ENCODE results near the gene AVL9. TPM values are rescaled to one million over a fixed set of nuclear protein-coding genes. Genes with fewer than 3 reads are reported as not detected.

The AVL9 gene
- total RNA-seq, 2 donors from 2014 or later = 21.9 to 27.8 TPM

DNA sequence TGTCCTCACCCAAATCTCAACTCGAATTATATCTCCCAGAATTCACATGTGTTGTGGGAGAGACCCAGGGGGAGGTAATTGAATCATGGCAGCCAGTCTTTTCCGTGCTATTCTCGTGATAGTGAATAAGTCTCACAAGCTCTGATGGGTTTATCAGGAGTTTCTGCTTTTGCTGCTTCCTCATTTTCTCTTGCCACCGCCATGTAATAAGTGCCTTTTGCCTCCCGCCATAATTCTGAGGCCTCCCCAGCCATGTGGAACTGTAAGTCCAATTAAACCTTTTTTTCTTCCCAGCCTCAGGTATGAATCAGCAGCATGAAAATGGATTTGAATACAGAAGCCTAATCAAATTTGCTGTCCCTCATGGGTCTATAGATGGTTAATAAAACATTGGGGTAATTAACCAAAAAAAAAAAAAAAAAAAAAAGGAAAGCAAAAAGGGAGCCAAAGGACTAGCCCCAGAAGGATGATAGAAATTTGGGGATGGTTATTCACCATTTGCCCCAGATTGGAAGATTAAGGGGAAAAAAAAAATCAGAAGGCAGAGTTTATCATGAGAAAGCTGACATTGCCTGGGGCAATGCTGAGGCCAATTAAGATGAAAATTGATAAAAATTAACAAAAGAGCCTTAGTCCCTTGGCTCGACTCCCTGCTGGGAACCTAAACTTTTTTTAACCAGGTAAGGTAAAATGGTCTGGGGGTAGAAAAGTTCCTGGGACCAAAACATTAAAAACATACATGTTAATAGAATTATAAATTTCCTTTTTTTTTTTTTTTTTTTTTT is 27.6 kb downstream of the AVL9 start:
- Histone ChIP-seq H3K4me1 (replicated peaks) (no peaks in the 10 kb centered on the region), H3K9me3 (no peaks in the 10 kb centered on the region), H3K27ac (no peak overlapping the region), H3K4me3 (no peak overlapping the region), H3K27me3 (replicated peaks; ENCODE audit: insufficient read depth) (no peaks in the 10 kb centered on the region), H3K36me3 (no peaks in the 10 kb centered on the region)
- TF ChIP-seq CTCF (IDR thresholded peaks at IDR 0.05) = no peak
- TF ChIP-seq POLR2A (IDR thresholded peaks at IDR 0.05) = no peak
- TF ChIP-seq POLR2AphosphoS5 (IDR thresholded peaks at IDR 0.05) = no peak
- 91% methylated on average over 6 of the region's 6 CpGs for WGBS
- intact Hi-C loops (cut with DNase I) = no loop called here
- DNase-seq (ENCODE audit: low spot score) = no peak

DNA sequence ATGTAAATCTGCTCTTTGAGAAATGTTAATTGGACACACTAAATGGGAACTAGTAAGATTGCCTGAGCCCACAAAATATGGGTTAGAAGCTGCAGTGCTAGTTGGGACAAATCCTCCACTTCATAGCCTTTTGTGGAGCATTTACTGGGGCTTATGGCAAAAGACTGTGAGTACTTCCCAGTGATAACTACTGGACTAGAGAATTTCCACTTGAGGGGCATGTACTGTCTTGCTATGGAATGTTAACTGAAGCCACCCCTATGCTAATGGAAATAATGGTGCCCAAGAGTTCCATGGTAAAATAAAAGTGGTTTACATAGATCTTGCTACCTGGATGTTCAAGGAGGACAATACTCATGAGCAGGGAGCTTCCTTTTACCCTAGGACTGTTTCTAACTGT is 29.3 kb downstream of the AVL9 start:
- no peak overlapping the region for H3K27ac ChIP-seq
- no peaks in the 10 kb centered on the region for H3K4me1 ChIP-seq (replicated peaks)
- TF ChIP-seq POLR2AphosphoS5 (IDR thresholded peaks at IDR 0.05) (no peak), CTCF (IDR thresholded peaks at IDR 0.05) (no peak), POLR2A (IDR thresholded peaks at IDR 0.05) (no peak)
- no peaks in the 10 kb centered on the region for H3K36me3 ChIP-seq
- no peaks in the 10 kb centered on the region for H3K9me3 ChIP-seq
- H3K27me3 ChIP-seq (replicated peaks; ENCODE audit: insufficient read depth) = no peaks in the 10 kb centered on the region
- intact Hi-C loops (cut with DNase I) = no loop called here
- H3K4me3 ChIP-seq = no peak overlapping the region
- no peak for DNase-seq (ENCODE audit: low spot score)

- DNase-seq (ENCODE audit: low spot score) = no peak
- Histone ChIP-seq H3K27me3 (replicated peaks; ENCODE audit: insufficient read depth) (no peaks in the 10 kb centered on the region), H3K27ac (no peak overlapping the region), H3K9me3 (no peaks in the 10 kb centered on the region), H3K4me1 (replicated peaks) (no peaks in the 10 kb centered on the region), H3K4me3 (no peak overlapping the region), H3K36me3 (no peaks in the 10 kb centered on the region)
- TF ChIP-seq POLR2A (IDR thresholded peaks at IDR 0.05) (no peak), POLR2AphosphoS5 (IDR thresholded peaks at IDR 0.05) (no peak), CTCF (IDR thresholded peaks at IDR 0.05) (no peak)
- intact Hi-C loops (cut with DNase I) = no loop called here
- WGBS = 88% methylated on average over 4 of the region's 4 CpGs
Measured at GRCh38 chr7:32525839-32526238, 30.6 kb downstream of the AVL9 start.

GRCh38 chr7:32531402-32531801 is 36.1 kb downstream of the AVL9 start:
- no peaks in the 10 kb centered on the region for H3K4me1 ChIP-seq (replicated peaks)
- no peak for TF ChIP-seq POLR2AphosphoS5 (IDR thresholded peaks at IDR 0.05)
- no peak for TF ChIP-seq CTCF (IDR thresholded peaks at IDR 0.05)
- TF ChIP-seq POLR2A (IDR thresholded peaks at IDR 0.05) = no peak
- no peaks in the 10 kb centered on the region for H3K36me3 ChIP-seq
- no peaks in the 10 kb centered on the region for H3K9me3 ChIP-seq
- no peak overlapping the region for H3K4me3 ChIP-seq
- WGBS = 92% methylated on average over 13 of the region's 13 CpGs
- no peak overlapping the region for H3K27ac ChIP-seq
- H3K27me3 ChIP-seq (replicated peaks; ENCODE audit: insufficient read depth) = no peaks in the 10 kb centered on the region
- intact Hi-C loops (cut with DNase I) = no loop called here
- no peak for DNase-seq (ENCODE audit: low spot score)

DNA sequence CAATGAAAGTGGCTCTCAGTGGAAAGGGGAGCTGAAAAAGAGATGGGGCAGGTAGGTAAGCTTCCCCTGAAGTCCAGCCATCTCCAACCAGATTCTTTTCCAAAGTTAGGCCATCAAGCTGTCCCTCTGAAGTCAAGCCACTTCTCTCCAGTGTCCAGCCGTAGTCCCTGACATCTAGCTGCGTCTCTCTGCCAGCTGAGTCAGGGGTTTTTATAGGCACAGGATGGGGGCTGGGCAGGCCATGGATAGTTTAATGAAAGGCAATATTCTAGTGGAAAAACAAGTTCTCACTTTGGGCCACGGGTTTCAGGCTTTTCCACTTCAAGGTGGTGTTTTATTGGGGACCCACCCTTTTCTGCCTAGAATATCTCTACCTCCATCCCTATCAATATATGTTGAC is 36.8 kb downstream of the AVL9 start:
- no peak overlapping the region for H3K27ac ChIP-seq
- H3K27me3 ChIP-seq (replicated peaks; ENCODE audit: insufficient read depth) = no peaks in the 10 kb centered on the region
- WGBS = 57% methylated on average over 3 of the region's 3 CpGs
- H3K9me3 ChIP-seq = no peaks in the 10 kb centered on the region
- intact Hi-C loops (cut with DNase I) = no loop called here
- no peak for TF ChIP-seq CTCF (IDR thresholded peaks at IDR 0.05)
- TF ChIP-seq POLR2AphosphoS5 (IDR thresholded peaks at IDR 0.05) = no peak
- TF ChIP-seq POLR2A (IDR thresholded peaks at IDR 0.05) = no peak
- no peaks in the 10 kb centered on the region for H3K4me1 ChIP-seq (replicated peaks)
- no peak for DNase-seq (ENCODE audit: low spot score)
- H3K4me3 ChIP-seq = no peak overlapping the region
- no peaks in the 10 kb centered on the region for H3K36me3 ChIP-seq
